ENCODE data around the gene UBD. TPM values are rescaled to one million over a fixed set of nuclear protein-coding genes. Genes with fewer than 3 reads are reported as not detected.

The UBD gene
- total and polyA plus RNA-seq, 2 experiments from 2014 or later, result not detected

DNA sequence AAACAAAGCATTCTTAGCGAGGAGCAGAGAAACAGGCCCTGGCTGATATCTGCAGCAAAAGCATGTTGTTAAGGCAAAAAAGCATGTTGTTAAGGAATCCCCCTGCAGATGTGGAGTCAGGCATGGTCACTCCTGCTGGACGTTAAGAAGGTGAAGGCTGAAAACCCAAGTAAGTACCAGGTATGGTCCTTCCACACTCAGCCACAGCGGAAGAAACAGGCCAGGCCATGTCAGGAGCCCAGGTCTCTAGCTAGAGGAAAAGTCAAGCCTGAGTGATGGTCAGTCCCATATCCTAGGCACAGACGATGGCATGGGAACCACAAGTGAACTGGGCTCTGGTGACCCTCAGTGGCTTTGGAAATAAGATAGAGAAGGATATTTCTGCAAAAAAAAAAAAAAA, 39.3 kb downstream of the UBD start (continued):
- TF ChIP-seq, protein P1, sequence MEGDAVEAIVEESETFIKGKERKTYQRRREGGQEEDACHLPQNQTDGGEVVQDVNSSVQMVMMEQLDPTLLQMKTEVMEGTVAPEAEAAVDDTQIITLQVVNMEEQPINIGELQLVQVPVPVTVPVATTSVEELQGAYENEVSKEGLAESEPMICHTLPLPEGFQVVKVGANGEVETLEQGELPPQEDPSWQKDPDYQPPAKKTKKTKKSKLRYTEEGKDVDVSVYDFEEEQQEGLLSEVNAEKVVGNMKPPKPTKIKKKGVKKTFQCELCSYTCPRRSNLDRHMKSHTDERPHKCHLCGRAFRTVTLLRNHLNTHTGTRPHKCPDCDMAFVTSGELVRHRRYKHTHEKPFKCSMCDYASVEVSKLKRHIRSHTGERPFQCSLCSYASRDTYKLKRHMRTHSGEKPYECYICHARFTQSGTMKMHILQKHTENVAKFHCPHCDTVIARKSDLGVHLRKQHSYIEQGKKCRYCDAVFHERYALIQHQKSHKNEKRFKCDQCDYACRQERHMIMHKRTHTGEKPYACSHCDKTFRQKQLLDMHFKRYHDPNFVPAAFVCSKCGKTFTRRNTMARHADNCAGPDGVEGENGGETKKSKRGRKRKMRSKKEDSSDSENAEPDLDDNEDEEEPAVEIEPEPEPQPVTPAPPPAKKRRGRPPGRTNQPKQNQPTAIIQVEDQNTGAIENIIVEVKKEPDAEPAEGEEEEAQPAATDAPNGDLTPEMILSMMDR (conservative IDR thresholded peaks at IDR 0.05; ENCODE audit: low read depth in 2 of 2), result no peak
- TF ChIP-seq NANOG (IDR thresholded peaks at IDR 0.05; ENCODE audit: borderline replicate concordance), result no peak

DNA sequence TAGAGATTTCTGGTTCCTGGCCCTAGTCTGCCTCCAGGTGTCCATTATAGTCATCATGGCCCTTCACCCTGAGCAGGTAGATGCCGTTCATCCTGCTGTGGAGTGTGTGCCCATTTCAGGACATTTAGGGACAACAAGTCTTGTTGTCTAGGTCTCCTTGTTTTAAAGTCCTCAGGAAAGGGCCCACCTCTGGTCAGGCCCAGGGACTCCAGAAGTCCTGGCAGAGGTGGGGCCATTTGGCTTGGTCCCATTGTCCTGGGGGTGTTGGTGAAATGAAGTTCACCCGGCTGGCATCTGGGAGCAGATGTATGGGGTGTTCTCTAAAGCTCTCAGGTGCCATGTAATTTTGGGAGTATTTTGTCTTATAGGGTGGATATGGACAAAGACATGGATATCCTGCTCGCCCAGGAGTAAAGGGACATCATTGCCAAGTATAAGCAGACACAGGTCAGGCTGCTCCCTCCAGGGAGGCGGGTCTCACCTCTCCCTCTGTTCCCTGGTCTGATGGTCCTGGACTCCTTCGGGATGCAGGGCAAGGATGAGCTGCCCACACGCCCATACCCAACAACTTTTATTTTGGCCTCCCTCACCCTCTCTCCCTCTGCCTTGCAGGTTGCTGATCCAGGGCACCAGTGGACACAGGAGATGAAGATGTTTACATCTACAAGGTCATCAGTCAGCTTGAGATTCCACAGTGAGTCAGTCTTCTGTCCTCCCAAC, 40.1 kb downstream of the UBD start:
- Mint-ChIP-seq H3K4me3 (no peak overlapping the region), H3K36me3 (ENCODE audit: low read depth) (peaks cover 29% of the 10 kb centered on the region), H3K9me3 (peaks cover 34% of the 10 kb centered on the region), H3K4me1 (peaks cover 1% of the 10 kb centered on the region), H3K27me3 (ENCODE audit: insufficient read depth, low read depth, poor library complexity) (peaks cover 2% of the 10 kb centered on the region), H3K27ac (no peak overlapping the region)
- Histone ChIP-seq H2AFZ (no peak overlapping the region), H3K4me3 (no peak overlapping the region), H3F3A (replicated peaks; ENCODE audit: low read depth) (no peaks in the 10 kb centered on the region), H3K4me1 (ENCODE audit: insufficient read depth) (0 out of 2 replicates have a peak, but pooled peaks cover 2% of the 10 kb centered on the region), H3K79me2 (replicated peaks; ENCODE audit: insufficient read depth) (no peaks in the 10 kb centered on the region), H3K27me3 (ENCODE audit: insufficient read depth) (no peaks in the 10 kb centered on the region), H3K27ac (ENCODE audit: low read depth) (no peak overlapping the region), H3K4me2 (no peak overlapping the region), H3K36me3 (ENCODE audit: insufficient read depth) (peaks cover 7% of the 10 kb centered on the region), H4K20me1 (replicated peaks; ENCODE audit: insufficient read depth) (no peaks in the 10 kb centered on the region), H3K9me2 (ENCODE audit: insufficient read depth) (0 out of 2 replicates have a peak, but pooled peaks cover 7% of the 10 kb centered on the region)
- no peak for DNase-seq (ENCODE audit: low spot score)
- ATAC-seq, result no peak
- TF ChIP-seq, protein P2, sequence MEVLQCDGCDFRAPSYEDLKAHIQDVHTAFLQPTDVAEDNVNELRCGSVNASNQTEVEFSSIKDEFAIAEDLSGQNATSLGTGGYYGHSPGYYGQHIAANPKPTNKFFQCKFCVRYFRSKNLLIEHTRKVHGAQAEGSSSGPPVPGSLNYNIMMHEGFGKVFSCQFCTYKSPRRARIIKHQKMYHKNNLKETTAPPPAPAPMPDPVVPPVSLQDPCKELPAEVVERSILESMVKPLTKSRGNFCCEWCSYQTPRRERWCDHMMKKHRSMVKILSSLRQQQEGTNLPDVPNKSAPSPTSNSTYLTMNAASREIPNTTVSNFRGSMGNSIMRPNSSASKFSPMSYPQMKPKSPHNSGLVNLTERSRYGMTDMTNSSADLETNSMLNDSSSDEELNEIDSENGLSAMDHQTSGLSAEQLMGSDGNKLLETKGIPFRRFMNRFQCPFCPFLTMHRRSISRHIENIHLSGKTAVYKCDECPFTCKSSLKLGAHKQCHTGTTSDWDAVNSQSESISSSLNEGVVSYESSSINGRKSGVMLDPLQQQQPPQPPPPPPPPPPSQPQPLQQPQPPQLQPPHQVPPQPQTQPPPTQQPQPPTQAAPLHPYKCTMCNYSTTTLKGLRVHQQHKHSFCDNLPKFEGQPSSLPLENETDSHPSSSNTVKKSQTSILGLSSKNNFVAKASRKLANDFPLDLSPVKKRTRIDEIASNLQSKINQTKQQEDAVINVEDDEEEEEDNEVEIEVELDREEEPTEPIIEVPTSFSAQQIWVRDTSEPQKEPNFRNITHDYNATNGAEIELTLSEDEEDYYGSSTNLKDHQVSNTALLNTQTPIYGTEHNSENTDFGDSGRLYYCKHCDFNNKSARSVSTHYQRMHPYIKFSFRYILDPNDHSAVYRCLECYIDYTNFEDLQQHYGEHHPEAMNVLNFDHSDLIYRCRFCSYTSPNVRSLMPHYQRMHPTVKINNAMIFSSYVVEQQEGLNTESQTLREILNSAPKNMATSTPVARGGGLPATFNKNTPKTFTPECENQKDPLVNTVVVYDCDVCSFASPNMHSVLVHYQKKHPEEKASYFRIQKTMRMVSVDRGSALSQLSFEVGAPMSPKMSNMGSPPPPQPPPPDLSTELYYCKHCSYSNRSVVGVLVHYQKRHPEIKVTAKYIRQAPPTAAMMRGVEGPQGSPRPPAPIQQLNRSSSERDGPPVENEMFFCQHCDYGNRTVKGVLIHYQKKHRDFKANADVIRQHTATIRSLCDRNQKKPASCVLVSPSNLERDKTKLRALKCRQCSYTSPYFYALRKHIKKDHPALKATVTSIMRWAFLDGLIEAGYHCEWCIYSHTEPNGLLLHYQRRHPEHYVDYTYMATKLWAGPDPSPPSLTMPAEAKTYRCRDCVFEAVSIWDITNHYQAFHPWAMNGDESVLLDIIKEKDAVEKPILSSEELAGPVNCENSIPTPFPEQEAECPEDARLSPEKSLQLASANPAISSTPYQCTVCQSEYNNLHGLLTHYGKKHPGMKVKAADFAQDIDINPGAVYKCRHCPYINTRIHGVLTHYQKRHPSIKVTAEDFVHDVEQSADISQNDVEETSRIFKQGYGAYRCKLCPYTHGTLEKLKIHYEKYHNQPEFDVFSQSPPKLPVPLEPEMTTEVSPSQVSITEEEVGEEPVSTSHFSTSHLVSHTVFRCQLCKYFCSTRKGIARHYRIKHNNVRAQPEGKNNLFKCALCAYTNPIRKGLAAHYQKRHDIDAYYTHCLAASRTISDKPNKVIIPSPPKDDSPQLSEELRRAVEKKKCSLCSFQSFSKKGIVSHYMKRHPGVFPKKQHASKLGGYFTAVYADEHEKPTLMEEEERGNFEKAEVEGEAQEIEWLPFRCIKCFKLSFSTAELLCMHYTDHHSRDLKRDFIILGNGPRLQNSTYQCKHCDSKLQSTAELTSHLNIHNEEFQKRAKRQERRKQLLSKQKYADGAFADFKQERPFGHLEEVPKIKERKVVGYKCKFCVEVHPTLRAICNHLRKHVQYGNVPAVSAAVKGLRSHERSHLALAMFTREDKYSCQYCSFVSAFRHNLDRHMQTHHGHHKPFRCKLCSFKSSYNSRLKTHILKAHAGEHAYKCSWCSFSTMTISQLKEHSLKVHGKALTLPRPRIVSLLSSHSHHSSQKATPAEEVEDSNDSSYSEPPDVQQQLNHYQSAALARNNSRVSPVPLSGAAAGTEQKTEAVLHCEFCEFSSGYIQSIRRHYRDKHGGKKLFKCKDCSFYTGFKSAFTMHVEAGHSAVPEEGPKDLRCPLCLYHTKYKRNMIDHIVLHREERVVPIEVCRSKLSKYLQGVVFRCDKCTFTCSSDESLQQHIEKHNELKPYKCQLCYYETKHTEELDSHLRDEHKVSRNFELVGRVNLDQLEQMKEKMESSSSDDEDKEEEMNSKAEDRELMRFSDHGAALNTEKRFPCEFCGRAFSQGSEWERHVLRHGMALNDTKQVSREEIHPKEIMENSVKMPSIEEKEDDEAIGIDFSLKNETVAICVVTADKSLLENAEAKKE (CRISPR knock-in tag; IDR thresholded peaks at IDR 0.05), result no peak
- TF ChIP-seq, protein P1 (conservative IDR thresholded peaks at IDR 0.05; ENCODE audit: low read depth in 2 of 2), result no peak
- TF ChIP-seq CREB1 (CRISPR knock-in tag; IDR thresholded peaks at IDR 0.05; ENCODE audit: low read depth) (no peak), ZNF114 (CRISPR knock-in tag; IDR thresholded peaks at IDR 0.05) (no peak), POLR2AphosphoS5 (IDR thresholded peaks at IDR 0.05; ENCODE audit: low read depth) (no peak), STAT1 (IDR thresholded peaks at IDR 0.05; ENCODE audit: unreplicated experiment) (no peak), REST (IDR thresholded peaks at IDR 0.05; ENCODE audit: unreplicated experiment) (no peak)
- TF ChIP-seq, protein P3, sequence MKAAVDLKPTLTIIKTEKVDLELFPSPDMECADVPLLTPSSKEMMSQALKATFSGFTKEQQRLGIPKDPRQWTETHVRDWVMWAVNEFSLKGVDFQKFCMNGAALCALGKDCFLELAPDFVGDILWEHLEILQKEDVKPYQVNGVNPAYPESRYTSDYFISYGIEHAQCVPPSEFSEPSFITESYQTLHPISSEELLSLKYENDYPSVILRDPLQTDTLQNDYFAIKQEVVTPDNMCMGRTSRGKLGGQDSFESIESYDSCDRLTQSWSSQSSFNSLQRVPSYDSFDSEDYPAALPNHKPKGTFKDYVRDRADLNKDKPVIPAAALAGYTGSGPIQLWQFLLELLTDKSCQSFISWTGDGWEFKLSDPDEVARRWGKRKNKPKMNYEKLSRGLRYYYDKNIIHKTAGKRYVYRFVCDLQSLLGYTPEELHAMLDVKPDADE (IDR thresholded peaks at IDR 0.05), result no peak
